Measurements from ENCODE around the gene L3MBTL4.

Gene L3MBTL4

DNA sequence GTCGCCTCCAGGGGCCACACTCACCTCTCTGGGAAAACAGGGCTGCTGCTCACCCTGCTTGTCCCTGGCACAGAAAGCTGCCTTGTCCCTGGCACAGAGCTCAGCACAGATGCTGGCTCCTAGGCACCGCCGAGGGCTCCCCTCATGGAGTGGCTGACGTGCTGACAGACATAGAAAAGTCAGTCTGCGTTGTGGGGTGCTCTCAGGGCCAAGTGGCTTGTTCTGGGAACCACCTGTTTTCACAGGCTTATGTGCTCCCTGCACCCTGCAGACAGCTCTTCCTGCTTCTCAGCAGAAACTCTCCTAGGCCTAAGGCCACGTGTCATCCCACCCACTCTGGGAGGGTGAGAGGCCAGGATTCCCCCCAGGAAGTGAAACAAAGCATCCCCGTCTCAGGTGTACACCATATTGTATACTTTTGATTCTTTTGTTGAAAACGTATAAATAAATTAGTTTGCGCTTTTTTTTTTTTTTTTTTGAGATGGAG, 434.7 kb downstream of the L3MBTL4 start:
- TF ChIP-seq, protein P1, sequence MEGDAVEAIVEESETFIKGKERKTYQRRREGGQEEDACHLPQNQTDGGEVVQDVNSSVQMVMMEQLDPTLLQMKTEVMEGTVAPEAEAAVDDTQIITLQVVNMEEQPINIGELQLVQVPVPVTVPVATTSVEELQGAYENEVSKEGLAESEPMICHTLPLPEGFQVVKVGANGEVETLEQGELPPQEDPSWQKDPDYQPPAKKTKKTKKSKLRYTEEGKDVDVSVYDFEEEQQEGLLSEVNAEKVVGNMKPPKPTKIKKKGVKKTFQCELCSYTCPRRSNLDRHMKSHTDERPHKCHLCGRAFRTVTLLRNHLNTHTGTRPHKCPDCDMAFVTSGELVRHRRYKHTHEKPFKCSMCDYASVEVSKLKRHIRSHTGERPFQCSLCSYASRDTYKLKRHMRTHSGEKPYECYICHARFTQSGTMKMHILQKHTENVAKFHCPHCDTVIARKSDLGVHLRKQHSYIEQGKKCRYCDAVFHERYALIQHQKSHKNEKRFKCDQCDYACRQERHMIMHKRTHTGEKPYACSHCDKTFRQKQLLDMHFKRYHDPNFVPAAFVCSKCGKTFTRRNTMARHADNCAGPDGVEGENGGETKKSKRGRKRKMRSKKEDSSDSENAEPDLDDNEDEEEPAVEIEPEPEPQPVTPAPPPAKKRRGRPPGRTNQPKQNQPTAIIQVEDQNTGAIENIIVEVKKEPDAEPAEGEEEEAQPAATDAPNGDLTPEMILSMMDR (IDR thresholded peaks at IDR 0.05; ENCODE audit: insufficient read depth, low read depth, low read length, missing control alignments) = no peak
- peak; percentile 85 for DNase-seq (ENCODE audit: low read depth)
- H3K4me3 ChIP-seq (ENCODE audit: low read depth, low read length) = no peak overlapping the region

DNA sequence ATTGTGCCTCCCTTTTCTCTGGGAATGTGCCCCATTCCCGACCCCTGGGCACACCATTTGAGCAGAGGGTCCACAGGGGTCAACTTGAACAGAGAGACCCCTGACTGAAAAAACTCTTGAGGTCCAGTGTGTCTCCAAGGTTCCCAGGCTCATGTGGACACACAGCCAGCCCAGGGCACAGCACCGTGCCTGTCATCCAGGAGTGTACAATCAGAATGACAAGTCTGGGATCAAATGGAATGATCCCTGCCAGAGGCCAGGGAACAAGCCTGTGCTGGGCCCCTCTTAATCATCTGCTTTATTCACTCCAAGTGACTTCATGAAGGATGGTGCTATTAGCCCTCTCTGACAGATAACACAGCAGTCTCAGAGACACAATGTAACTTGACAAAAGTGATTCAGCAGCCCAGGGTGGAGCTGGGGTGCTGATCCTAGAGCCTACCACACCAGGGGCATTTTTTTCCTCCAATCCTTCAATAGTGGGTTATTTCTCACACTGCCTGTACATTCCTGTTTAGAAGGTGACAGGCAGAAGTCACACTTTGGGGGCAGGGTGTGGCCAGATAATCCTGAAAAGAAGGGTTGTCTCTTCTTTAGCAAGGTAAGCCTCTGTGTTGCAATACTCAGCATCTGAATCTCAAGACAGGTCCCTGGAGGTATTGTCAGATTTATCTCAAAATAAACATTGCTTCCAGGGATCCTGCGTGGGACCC, 435.4 kb downstream of the L3MBTL4 start:
- no peak for DNase-seq (ENCODE audit: low read depth)
- TF ChIP-seq, protein P1 (IDR thresholded peaks at IDR 0.05; ENCODE audit: insufficient read depth, low read depth, low read length, missing control alignments) = no peak

DNA sequence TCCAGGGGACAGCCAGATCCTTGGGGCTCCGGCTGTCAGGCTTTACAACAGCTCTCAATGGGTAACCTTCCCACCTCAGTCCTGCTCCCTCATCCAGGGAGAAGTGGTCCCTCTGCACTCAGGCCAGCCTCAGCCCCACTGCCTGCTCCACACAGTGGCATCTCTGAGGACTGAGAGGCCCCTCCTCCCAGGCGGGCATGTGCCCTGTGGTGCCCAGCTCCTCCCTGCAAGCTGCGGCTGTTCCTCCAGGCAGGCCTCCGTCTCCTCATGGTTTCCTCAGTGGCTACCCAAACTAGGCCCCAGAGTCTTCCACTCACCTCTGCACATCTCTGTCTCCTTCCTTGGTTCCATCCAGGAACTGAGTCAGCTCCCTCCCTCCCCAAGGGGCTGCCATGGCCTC, 437.7 kb downstream of the L3MBTL4 start:
- H3K4me3 ChIP-seq (ENCODE audit: low read depth, low read length) = no peak overlapping the region
- no peak for DNase-seq (ENCODE audit: low read depth)
- TF ChIP-seq, protein P1 (IDR thresholded peaks at IDR 0.05; ENCODE audit: insufficient read depth, low read depth, low read length, missing control alignments) = no peak

More for the DNA sequence above, 435.4 kb downstream of the L3MBTL4 start:
- no peak overlapping the region for H3K4me3 ChIP-seq (ENCODE audit: low read depth, low read length)

DNA sequence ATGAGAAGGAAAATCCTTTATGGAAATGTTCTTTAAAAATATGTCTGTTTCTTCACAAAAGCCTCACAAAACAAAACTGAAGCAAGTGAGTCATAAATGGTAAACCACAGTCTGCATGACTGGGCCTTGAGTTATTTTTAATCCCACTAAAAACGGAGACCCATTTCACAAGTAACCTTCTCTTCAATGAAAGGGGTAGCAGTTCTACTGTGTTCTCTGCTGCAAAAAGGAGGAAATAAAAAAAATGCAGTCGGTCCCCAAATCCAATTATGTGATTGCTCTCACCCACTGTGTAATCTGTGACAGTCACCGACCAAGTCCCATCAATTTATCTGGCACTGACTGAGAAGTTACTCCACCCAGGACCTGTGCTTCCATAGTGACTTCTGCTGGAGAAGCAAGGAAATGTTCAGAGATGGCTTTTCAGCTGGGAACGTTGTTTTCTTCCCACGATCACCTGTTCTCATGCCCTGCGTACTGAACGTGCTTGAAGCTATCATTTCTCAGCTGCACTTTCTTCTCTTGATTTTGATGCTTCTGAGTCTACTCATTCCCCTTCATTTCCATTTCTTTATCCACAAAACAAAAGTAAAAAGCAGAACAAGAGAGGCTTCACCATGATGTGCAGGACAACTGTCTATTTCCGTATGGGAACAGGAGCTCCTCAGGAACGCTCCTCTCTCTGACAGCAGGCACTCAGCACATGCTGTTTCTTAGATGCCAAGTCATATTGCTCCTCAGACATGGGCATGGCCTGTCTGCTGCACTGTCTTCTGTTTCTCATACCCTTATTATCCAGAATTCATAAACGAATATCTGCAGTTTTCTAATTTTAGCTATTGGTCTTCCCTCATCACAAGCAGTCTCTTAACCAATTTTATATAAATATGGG, 439.4 kb downstream of the L3MBTL4 start:
- TF ChIP-seq, protein P1 (IDR thresholded peaks at IDR 0.05; ENCODE audit: insufficient read depth, low read depth, low read length, missing control alignments) = no peak
- H3K4me3 ChIP-seq (ENCODE audit: low read depth, low read length) = peak overlapping the region; percentile 37
- peak; percentile 88 for DNase-seq (ENCODE audit: low read depth)

DNA sequence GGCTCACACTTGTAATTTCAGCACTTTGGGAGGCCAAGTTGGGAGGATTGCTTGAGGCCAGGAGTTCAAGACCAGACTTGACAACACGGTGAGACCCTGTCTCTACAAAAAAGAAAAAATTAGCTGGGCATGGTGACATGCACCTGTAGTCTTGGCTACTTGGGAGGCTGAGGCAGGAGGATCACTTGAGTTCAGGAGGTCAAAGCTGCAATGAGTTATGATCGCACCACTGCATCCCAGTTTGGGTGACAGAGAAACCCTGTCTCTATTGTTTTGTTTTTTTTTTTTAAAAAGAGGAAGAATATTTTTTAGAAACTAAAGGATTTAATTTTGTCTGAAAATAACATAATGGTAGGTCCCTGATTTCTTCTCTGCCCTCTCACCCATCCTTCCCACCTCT, 440.0 kb downstream of the L3MBTL4 start:
- DNase-seq (ENCODE audit: low read depth) = peak; percentile 46
- no peak overlapping the region for H3K4me3 ChIP-seq (ENCODE audit: low read depth, low read length)
- TF ChIP-seq, protein P1 (IDR thresholded peaks at IDR 0.05; ENCODE audit: insufficient read depth, low read depth, low read length, missing control alignments) = no peak

DNA sequence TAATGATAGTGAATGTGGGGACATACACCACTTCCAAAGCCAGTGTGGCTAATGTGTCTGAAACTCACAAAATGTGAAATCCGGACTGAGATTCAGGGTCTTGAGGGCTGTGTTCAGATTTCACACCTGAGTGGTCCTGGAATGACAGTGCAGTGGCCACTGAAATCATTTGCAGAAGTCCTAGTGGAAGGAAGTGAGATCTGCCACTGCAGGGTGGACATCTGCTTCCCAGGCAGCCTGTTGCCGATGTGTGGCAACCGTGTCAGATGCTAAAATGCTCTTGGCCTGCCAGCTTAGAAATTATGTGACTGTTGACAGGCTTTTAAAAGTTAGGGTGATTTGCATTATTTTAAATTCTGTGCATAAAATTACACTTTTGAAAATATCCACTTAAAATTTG, 441.6 kb downstream of the L3MBTL4 start:
- DNase-seq (ENCODE audit: low read depth) = peak; percentile 81
- TF ChIP-seq, protein P1 (IDR thresholded peaks at IDR 0.05; ENCODE audit: insufficient read depth, low read depth, low read length, missing control alignments) = no peak

More for the DNA sequence above, 441.6 kb downstream of the L3MBTL4 start:
- H3K4me3 ChIP-seq (ENCODE audit: low read depth, low read length) = no peak overlapping the region

Data from GM12865 (cell line).